Stimulated activated CD4-positive, alpha-beta T cell treated with anti-CD3 and anti-CD28 coated beads, Interleukin-12 subunit alpha, Interleukin-12 subunit beta, amount 100 ng/mL, for 24 hours (primary cell): ENCODE data around the gene PTPRN2.
"Not testable (repeated sequence)": the region's sequence is repeated elsewhere in the genome, so short reads cannot be mapped to it uniquely, and the experiment has no call there.

ENCODE experiments used
- DNase-seq, 2 experiments: peaks; one replicate each; pipeline ENCODE4 v3.0.0-alpha.2; 2020; ENCODE audit warnings: low read depth in 2 of 2

PTPRN2 gene

DNA sequence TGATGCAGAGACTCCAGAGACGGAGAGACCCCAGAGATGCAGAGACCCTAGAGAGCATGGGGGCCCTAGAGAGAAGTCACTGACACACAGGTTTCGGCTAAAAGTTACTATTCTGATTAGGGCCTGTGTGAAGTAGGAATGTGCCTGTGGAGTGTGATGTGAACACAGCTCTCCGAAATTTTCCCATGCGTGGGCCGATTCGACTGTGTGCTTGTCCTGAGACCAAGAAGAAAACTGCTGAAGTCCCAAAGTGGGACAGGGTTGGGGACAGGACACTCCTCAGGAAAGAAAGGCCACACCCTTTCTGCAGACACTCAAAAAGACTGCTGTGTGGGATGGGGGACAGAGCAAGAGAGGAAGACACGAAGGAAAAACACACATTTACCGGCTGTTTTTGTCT, 533.5 kb downstream of the PTPRN2 start:
- no peak for DNase-seq

GRCh38 chr7:158053183-158053915, 534.3 kb downstream of the PTPRN2 start:
- no peak for DNase-seq

- no peak for DNase-seq
Observed at GRCh38 chr7:158052381-158053060, 535.1 kb downstream of the PTPRN2 start.

- DNase-seq = no peak
Observed at GRCh38 chr7:158051776-158052175, 535.8 kb downstream of the PTPRN2 start.

DNA sequence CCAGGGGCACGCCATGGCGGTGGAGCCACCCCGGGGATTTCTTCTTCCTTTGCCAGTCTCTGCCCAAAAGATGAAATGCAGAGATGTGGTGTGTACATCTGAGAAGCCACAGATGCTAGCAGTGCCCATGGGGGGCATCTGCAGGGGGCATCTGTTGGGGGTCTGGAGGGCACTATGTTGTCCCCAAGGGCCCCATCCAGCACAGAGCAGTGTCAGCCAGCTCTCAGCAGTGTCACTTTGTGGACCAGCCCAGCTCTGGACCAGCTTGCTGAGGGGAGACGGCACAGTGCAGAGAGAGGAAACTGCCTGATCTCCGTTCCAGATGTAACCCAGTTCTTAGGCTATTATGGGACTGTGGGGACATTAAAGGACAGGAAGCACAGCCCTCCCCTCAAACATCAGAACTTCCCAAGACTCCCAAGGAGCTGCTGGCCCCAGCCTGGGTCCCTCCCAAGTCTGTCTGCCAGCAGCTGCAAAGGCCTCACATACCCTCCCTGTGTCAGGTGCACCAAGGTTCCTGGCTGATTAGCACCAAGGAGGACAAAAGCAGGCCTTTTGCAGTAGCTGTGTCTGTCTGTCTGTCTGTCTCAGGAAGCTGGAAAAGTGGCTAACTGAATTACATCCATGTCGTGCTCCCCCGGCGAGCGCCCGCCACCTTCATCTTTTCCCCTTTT, 536.5 kb downstream of the PTPRN2 start:
- no peak for DNase-seq

GRCh38 chr7:158050441-158050977, 537.1 kb downstream of the PTPRN2 start:
- DNase-seq = no peak

GRCh38 chr7:158049271-158049670, 538.4 kb downstream of the PTPRN2 start:
- no peak for DNase-seq

DNA sequence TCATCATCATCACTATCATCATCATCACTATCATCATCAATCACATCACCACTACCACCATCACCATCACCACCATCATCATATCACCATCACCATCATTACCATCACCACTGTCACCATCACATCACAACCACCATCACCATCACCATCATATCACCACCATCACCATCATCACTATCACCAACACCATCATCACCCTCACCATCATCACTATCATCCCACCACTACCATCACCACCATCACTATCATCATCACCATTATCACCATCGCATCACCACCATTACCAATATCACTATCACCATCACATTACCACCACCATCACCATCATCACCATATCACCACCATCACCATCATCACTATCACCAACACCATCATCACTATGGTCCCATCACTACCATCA, 539.1 kb downstream of the PTPRN2 start:
- no peak for DNase-seq

- no peak for DNase-seq
Observed at GRCh38 chr7:158047391-158048059, 540.1 kb downstream of the PTPRN2 start.

DNA sequence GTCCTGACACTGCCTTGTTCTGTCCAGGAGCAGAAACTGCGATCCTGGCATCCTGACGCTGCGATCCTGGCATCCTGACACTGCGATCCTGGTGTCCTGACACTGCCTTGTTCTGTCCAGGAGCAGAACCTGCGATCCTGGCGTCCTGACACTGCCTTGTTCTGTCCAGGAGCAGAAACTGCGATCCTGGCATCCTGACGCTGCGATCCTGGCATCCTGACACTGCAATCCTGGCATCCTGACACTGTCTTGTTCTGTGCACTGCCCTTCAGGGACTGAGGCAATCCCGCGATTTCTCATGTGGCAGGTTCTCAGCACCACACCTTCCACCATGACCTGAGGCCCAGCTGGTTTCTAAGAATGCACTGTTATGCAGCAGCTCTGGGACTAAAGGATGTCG, 541.4 kb downstream of the PTPRN2 start:
- not testable (repeated sequence) for DNase-seq

GRCh38 chr7:158044482-158044823, 543.2 kb downstream of the PTPRN2 start:
- DNase-seq = no peak

DNA sequence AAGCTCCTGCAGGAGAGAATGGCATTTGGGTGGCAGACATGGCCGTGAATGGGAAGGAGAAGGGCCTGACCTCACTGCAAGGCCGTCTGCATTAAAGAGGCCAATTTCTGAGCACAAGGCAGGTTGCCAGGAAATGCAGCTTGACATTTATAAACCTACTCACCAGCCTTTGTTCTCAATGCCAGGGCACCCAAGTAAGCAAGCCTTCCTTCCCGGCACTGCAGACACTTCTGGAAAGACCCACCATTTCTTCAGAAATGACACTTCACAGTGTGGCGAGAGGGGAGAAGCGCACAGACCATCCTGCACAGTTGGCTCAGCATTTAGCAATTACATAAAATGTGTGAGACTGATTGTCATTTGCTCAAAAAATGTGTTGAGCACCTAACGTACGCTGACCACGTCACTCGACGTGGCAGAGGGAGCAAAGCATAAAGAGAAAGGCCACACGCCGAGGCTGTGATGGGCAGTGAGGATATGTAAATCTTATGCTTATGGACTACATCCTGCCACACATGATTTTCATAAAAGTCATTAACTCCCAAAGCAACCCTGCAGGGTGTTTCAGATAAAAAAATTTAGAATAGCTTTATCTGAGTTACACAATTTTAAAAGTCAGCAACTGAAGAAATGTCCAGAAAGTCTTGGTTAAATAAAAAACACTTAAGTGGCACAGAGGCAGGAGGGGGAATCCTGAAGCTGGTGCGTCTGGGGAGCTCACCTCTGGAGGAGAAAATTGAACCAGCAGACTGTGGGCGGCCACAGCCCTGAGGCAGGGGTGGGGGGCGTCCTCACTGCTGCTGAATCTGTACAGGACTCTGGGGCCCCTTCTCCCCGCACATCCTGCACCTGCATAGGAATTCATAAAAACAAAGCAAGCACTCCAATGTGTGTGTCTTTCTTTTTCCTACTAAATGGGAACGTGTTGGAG, 543.8 kb downstream of the PTPRN2 start:
- no peak for DNase-seq

DNA sequence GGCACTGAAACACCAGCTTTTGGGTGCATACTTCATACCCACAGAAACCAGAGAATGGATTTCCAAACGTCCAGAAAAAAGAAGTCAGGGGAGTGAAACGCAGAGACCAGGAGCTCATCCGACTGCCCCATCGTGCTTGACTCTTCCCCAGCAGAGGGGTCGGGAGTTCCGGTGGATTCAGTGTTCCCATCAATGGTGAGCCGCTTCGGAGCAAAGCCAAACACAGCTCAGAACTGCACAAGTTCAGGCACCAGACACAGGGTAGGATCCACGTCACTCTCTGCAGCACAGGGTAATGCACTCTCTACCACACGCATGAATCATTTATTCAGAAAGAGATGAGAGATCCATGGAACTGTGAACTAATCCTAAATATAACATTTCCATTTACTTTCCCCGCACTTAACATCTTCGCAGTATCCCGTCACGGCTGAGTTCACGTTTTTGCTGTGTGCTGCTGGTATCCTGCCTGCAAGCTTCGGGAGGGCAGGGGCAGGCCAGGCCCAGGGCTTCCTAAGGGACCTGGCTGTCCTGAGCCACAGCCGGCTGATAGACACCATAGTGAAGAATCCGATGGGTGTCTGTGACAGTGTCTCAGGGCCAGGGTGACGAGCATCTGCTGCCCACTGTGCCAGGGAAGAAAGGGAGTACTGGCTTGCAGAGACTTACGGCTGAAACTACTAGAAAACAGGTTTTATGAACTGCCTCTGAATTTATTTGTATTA, 545.3 kb downstream of the PTPRN2 start:
- DNase-seq = no peak

- no peak for DNase-seq
Observed at GRCh38 chr7:158040199-158040598, 547.4 kb downstream of the PTPRN2 start.

DNA sequence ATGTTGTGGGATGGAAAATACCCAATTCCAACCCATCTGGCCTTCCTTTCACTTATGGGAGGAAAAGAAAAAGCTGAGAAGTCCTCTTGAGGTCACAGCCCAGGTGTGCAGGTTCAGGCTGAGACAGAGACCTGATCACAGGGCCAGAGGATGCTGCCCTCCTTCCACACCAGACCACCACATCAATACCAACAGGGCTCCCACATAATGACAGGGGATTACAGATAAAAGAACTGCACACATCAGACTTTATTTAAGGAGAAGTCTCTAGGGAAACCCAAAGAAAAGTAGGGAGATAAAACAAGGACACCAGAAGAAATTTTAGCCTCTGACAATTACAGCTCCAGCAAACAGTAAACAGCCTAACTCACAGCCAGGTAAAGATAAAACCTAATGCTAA, 548.4 kb downstream of the PTPRN2 start:
- no peak for DNase-seq

GRCh38 chr7:158037211-158037610, 550.4 kb downstream of the PTPRN2 start:
- DNase-seq = no peak

- no peak for DNase-seq
Observed at GRCh38 chr7:158035343-158035742, 552.3 kb downstream of the PTPRN2 start.

DNA sequence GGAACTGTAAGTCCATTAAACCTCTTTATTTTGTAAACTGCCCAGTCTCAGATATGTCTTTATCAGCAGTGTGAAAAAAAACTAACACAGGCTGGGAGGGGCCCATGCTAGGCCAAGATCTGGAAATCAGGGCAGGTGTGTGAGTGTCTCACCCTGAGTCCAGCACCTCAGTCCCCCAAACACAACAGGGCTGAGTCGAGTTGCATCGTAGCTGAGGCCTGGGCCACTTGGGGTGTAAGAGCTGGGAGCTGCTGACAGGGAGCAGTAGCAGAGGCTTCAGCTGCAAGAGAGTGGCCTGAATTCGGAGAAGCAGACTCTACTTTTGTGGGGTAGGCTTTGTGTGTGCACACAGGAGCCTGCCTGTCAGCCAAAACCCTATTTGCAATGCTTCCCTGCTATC, 553.1 kb downstream of the PTPRN2 start:
- DNase-seq = no peak

GRCh38 chr7:158033925-158034324, 553.7 kb downstream of the PTPRN2 start:
- not testable (repeated sequence) for DNase-seq

DNA sequence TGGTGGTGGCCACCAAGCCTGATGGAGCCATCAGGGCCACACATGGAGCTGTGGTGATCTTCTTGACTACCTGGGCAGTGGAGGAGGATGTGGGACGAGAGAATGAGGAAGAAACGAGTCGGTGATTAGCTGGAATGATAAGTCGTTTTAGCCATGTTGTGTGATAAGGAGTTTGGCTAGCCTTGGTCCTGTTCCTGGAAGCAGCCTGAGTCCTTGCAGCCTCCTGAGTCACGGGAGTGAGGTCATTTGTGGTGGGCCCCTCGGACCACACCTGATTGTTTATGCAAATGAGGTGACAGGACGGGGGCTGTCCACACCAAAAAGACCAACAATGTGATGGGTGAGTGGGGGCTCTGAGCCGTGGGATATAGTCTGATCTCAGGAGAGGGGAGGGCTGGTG, 554.4 kb downstream of the PTPRN2 start:
- DNase-seq = no peak
